GM12892 (cell line): Measurements from ENCODE around the gene LMAN1L.

Experiments used
- DNase-seq: peaks from one replicate; pipeline ENCODE4 v3.0.0; 2011; ENCODE audit not compliant: insufficient read length
- FAIRE-seq: peaks from 2 replicates; lab custom pipeline; 2011; peaks lifted over from hg19 to GRCh38; lab: Jason Lieb, UNC
- POLR2A ChIP-seq: IDR thresholded peaks from 2 replicates; pipeline ENCODE4 v1.6.1; 2011; ENCODE audit warnings: low read depth, low read length, control low read depth
- POLR2AphosphoS5 ChIP-seq: IDR thresholded peaks from 2 replicates; pipeline ENCODE4 v1.6.1; 2011; ENCODE audit warnings: low read depth, low read length, control low read depth
- TAF1 ChIP-seq: IDR thresholded peaks from 2 replicates; pipeline ENCODE4 v1.6.1; 2011; ENCODE audit warnings: low read depth, mild to moderate bottlenecking, control low read depth, low read length, borderline replicate concordance

Gene LMAN1L

DNA sequence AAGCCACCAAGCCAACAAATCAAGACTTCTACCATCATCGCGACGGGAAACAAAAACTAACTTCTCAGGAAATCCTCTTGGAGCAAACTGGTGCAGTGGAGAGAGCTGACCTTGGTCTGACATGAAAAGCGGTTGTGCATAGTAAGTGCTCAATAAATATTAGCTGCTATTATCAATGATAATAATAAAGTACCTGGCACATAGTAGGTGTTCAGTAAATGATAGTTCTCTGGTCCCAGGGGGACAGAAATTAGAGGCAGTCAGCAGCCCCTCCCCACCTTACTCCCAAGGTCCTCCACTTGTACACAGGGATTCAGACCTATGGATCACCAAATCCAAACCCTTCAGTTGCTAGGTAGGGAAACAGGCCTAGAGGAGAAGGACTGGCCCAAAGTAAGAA lies 36.7 kb upstream of the LMAN1L start:
- no peak for TF ChIP-seq TAF1
- no peak for TF ChIP-seq POLR2A
- no peak for TF ChIP-seq POLR2AphosphoS5
- FAIRE-seq, result no peak
- DNase-seq, result no peak

DNA sequence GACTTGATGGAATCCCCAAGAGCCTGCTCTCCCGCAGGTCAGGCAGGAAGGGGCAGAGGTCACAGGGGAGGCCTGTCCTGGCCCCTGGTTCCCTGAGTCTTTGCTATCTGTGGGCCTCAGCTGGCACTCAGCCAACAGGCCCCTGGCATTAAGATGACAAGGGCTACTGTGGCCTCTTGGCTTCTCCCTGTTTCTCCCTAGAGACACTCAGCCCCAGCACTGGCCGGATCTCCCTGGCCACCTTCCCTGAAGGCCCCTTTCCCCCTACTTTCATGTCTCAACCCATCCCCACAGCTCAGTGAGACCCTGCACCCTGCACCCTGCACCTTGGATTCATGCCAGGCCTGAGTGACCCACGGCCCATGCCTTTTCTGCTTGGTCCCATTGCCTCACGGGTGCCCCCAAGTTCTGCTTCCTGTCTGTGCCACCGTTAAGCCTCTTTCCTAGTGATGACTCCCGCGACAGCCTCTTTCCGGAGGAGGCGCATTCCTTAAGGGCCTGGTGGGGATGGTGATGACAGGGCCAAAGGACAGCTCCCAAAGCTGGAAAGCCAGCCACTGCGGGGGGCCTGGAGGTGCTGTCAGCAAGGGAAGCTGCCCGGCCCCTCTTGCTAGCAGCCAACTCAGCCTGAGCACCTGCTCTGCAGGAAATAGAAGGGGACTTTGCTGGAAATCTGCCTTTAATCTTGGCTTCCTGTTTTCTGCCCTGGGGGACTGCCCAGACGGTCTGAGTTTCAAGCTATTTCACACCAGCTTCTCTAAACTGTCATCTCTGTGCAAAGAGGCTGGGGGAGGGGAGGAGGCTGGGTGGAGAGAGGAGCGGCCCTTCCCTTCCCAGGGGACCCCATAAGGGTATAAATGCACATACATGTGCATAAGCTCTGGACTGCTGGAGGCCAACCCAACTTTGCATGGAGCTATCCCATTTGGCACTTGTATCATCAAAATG lies 35.5 kb upstream of the LMAN1L start:
- peak; percentile 94 for FAIRE-seq
- TF ChIP-seq POLR2A (peak; percentile 83), TAF1 (no peak), POLR2AphosphoS5 (peak; percentile 50; the same call in 1 of the 2 replicates)
- peak; percentile 70 for DNase-seq

GRCh38 chr15:74777769-74778598 lies 34.7 kb upstream of the LMAN1L start:
- TF ChIP-seq POLR2AphosphoS5, result no peak
- TF ChIP-seq TAF1, result no peak
- TF ChIP-seq POLR2A, result no peak
- no peak for DNase-seq
- FAIRE-seq, result peak; percentile 17

DNA sequence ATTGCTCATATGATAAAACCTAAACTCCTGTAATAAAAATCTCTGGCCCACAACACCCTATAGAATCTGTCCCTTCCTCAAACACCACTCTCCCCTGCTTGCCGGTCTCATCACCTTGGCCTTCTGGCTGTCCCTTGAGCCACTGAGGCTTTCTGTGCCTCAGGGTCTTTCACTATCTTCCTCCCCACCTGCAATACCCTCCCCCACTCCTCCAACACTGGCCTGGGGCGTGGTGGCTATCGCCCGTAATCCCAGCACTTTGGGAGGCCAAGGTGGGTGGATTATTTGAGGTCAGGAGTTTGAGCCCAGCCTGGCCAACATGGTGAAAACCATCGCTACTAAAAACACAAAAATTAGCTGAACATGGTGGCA lies 34.0 kb upstream of the LMAN1L start:
- no peak for TF ChIP-seq POLR2AphosphoS5
- no peak for TF ChIP-seq TAF1
- no peak for TF ChIP-seq POLR2A
- FAIRE-seq (no peak), DNase-seq (no peak)

DNA sequence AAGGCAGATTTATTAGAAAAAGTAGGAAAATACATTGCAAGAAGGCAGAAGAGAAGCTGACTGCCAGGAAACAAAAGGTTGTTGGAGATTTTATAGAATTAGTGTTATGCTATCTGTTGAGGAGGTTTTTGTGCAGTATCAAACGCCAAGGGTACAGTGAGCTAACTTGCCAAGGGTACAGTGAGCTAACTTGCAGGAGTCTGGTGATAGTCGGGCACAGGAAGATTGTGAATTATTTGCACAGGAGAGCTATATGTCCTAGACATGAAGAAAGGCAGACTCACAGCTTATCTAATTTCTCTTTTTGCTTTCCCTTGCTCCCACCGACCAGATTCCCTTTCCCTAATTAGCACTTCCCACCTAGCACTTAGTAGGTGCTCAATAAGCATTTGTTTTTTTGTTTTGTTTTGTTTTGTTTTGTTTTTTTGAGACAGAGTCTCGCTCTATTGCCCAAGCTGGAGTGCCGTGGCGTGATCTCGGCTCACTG lies 33.4 kb upstream of the LMAN1L start:
- no peak for TF ChIP-seq POLR2A
- no peak for TF ChIP-seq POLR2AphosphoS5
- no peak for TF ChIP-seq TAF1
- no peak for FAIRE-seq
- no peak for DNase-seq

DNA sequence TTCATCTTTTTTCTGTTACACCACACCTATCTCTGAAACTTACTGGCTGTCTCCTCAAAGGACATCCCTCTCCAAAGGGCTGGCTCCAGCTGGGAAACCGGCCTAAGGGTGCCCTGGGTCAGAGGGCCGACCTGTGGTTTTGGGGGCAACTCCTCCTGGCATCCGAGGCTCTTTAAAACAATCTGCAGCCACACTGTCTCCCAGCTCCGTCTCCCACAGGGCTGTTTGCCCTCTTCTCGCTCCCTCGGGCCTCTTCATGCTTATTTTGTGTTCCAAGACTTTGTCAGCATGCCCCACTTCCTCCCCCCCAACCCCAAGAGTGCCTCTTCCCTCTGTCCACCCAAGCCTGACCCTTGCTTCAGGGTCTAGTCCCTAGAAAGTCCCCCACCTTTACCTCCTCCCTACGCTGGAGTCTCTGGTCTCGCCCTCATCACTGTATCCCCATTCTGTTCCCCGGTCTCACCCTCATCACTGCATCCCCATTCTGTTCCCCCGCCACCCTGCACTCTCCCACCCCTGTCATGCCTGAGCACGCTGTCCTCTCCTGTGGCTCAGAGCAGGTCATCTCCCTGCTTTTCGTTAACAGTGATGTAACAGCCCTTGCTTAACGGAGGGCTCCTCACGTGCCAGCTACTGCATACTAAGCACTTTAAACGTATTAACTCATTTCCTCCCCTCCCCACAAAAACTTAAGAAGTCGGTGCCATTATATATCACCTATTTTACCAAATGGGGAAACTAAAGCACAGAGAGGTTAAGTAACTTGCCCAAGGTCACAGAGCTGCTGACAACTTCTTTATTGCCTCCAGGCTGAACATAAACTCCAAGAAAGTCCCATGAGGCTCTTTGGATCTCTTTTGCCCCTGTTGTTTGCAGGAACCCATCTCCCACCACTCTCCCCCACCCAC lies 31.9 kb upstream of the LMAN1L start:
- FAIRE-seq (peak; percentile 85), DNase-seq (no peak)
- TF ChIP-seq TAF1 (no peak), POLR2A (peak; percentile 49; the same call in 1 of the 2 replicates), POLR2AphosphoS5 (0 out of 2 replicates have a peak, but pooled peaks have one; percentile 22)

DNA sequence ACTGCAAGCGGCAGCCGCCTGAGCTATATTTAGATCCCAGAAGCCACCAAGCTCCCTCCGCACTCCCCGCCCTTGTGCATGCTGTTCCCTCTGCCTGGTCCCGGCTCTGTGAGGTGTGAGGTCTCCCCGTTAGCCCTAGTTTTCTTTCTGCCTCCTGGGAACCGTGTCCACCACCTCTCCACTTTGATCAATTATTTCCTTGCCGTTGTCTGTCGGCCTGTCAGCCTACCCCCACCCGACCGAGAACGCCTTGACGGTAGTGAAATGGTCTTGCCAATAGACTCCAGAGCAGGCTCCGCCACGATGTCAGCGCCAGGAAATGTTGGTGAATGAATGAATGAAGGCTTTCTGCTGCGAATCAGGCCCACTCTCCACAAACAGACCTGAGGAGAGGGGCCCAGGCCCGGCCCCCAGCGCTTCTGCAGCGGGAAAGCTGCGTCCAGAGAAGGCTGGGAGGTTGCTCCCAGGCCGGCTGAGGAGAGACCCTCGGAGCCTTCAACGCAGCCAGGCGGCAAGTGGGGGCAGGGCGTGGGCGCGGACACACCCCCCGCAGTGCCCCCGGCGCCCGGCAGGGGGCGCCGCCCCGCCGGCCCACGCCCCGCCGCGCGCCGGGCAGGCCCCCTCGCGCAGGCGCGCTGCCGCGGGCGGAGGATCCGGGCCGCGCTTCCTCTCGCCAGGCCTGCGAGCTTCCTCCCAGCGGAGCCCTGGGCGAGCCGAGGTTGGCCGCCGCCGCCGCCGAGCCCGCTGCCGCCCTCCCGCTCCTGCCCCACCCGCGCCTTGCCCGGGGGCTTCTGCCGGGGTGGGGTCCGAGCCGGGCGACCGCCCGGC lies 31.0 kb upstream of the LMAN1L start, which contains the start of gene CSK:
CSK (plus strand) TSS at position 650 of the 828 bp plus-strand sequence. CDS start 16,218 bp downstream, outside the sequence.
- FAIRE-seq (peak; percentile 77), DNase-seq (peak; percentile 78)

DNA sequence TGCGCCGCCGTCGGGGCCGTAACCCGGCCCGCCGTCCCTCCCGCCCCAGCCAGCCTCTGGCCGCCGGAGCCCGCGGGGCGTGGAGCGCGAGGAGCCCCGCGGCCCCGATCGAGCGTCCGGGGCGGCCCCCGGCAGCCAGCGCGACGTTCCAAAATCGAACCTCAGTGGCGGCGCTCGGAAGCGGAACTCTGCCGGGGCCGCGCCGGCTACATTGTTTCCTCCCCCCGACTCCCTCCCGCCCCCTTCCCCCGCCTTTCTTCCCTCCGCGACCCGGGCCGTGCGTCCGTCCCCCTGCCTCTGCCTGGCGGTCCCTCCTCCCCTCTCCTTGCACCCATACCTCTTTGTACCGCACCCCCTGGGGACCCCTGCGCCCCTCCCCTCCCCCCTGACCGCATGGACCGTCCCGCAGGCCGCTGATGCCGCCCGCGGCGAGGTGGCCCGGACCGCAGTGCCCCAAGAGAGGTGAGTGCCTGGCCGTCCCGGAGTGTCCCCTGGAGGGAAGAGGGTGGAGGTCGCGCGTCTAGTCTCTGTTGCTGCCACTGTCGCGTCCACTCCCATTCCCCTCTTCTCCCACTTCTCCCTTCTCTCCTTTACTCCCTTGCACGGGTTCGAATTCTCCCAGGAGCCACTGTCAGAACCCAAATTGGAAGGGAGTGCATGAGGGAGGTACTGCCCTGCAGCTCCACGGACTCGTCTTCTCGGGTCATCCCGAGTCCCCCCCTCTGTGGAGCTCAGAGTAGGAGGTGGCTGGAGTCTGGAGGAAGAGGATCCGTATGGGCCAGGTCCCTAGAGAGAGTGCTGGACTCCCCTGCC lies 30.2 kb upstream of the LMAN1L start:
- FAIRE-seq (no peak), DNase-seq (no peak)
- TF ChIP-seq POLR2AphosphoS5, result no peak
- 0 out of 2 replicates have a peak, but pooled peaks have one; percentile 9 for TF ChIP-seq POLR2A

More for the DNA sequence above, 31.0 kb upstream of the LMAN1L start, which contains the start of gene CSK:
- TF ChIP-seq TAF1 (0 out of 2 replicates have a peak, but pooled peaks have one; percentile 6), POLR2AphosphoS5 (no peak), POLR2A (peak; percentile 55; the same call in 1 of the 2 replicates)

GRCh38 chr15:74783072-74783807 lies 29.4 kb upstream of the LMAN1L start:
- DNase-seq, result no peak
- TF ChIP-seq POLR2AphosphoS5, result no peak
- peak; percentile 39; the same call in 1 of the 2 replicates for TF ChIP-seq POLR2A
- FAIRE-seq, result peak; percentile 5
